Neural crest cell (in vitro differentiated cells): ENCODE data around the gene PACSIN1. TPM values are rescaled to one million over a fixed set of nuclear protein-coding genes. Genes with fewer than 3 reads are reported as not detected.

ENCODE experiments used
- DNase-seq: peaks from one replicate; pipeline ENCODE4 v3.0.0; 2021; ENCODE audit warnings: low read depth, mixed read lengths, low spot score
- H3K27ac Mint-ChIP-seq: one replicate; pipeline ENCODE4 v1.8.0; 2021; ENCODE audit warnings: mild to moderate bottlenecking, mixed read lengths; ENCODE audit not compliant: unreplicated experiment
- H3K27me3 Mint-ChIP-seq: 2 replicates; pipeline ENCODE4 v1.8.0; 2021; ENCODE audit warnings: low read depth, mild to moderate bottlenecking, mixed read lengths
- H3K36me3 Mint-ChIP-seq: 2 replicates; pipeline ENCODE4 v1.8.0; 2021; ENCODE audit warnings: low read depth, mild to moderate bottlenecking, mixed read lengths
- H3K4me1 Mint-ChIP-seq: 2 replicates; pipeline ENCODE4 v1.8.0; 2021; ENCODE audit warnings: mixed read lengths
- H3K4me3 Mint-ChIP-seq: one replicate; pipeline ENCODE4 v1.8.0; 2021; ENCODE audit warnings: mild to moderate bottlenecking, mixed read lengths
- H3K9me3 Mint-ChIP-seq: 2 replicates; pipeline ENCODE4 v1.8.0; 2021; ENCODE audit warnings: mixed read lengths
- total RNA-seq: library from RNA; stranded (reverse); gene quantifications from 2 replicates; pipeline ENCODE4 v1.2.1, GENCODE V29; 2021
- TF ChIP-seq, protein P1 (sequence below): fragments of 200-600 bp; sonication (generic); conservative IDR thresholded peaks from 2 replicates; pipeline ENCODE4 v1.5.0; 2021; ENCODE audit warnings: antibody characterized with exemption, mild to moderate bottlenecking

PACSIN1 gene
- total RNA-seq, 1 donor from 2014 or later, result 0.44 TPM

DNA sequence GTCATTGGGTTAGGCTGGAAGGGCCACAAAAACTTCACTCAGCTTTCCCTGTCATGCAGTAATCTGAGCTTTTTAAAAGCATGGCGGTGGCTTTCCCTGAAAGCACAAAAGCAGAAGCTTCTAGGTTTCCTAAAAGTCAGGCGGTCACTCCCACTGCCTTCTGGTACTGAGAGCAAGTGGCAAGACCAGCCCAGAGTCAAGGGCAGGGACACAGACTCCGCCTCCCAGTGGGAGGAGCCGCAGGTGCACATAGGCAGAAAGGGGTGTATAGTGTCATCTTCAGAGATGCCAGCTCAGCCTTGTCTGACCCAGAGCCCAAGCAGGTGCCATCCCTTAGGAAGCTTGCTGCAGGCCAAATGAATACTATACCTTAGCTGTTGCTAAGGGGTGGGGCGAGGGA lies 18.0 kb upstream of the PACSIN1 start:
- Mint-ChIP-seq H3K4me3 (no peak overlapping the region), H3K36me3 (no peaks in the 10 kb centered on the region), H3K27me3 (no peaks in the 10 kb centered on the region), H3K9me3 (peaks cover 5% of the 10 kb centered on the region), H3K27ac (no peak overlapping the region), H3K4me1 (peaks cover 4% of the 10 kb centered on the region)
- DNase-seq, result no peak
- TF ChIP-seq, protein P1, sequence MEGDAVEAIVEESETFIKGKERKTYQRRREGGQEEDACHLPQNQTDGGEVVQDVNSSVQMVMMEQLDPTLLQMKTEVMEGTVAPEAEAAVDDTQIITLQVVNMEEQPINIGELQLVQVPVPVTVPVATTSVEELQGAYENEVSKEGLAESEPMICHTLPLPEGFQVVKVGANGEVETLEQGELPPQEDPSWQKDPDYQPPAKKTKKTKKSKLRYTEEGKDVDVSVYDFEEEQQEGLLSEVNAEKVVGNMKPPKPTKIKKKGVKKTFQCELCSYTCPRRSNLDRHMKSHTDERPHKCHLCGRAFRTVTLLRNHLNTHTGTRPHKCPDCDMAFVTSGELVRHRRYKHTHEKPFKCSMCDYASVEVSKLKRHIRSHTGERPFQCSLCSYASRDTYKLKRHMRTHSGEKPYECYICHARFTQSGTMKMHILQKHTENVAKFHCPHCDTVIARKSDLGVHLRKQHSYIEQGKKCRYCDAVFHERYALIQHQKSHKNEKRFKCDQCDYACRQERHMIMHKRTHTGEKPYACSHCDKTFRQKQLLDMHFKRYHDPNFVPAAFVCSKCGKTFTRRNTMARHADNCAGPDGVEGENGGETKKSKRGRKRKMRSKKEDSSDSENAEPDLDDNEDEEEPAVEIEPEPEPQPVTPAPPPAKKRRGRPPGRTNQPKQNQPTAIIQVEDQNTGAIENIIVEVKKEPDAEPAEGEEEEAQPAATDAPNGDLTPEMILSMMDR, result no peak

DNA sequence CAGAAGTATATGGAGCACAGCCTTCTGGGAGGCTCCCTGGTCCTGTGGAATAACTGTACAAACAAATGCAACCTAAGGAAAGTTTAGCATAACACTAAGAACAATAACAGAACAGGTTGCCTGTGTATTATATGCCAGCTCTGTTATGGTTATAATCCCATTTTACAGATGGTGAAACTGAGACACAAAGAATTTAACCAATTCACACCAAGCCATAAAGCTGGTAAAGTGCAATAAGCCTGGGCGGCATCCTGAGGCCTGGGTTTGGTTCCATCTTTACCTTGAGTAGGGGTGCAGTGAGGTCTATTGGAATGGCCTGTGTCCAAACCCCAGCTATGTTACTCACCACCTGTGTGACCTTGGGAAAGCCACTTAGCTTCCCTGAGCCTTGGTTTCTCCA lies 14.7 kb upstream of the PACSIN1 start:
- Mint-ChIP-seq H3K4me1 (peaks cover 4% of the 10 kb centered on the region), H3K27me3 (no peaks in the 10 kb centered on the region), H3K27ac (no peak overlapping the region), H3K36me3 (no peaks in the 10 kb centered on the region), H3K4me3 (no peak overlapping the region), H3K9me3 (peaks cover 5% of the 10 kb centered on the region)
- no peak for DNase-seq
- TF ChIP-seq, protein P1, result no peak

DNA sequence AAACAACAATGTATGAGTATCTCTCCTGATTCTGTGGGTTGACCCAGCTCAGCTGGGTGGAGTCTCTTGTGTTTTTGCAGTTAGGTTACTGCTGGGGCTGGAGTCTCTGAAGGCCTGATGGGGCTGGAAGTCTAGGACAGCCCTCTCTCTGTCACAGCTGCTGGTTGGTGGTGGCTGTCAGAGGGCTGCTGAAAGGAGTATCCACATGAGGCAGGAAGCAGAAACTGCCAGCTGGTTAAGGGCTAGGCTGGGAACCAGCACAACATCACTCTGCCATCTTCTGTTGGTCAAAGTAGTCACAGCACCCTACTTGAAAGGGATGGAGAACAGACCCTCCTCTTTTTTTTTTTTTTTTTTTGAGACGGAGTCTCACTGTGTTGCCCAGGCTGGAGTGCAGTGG lies 10.0 kb upstream of the PACSIN1 start:
- Mint-ChIP-seq H3K4me3 (no peak overlapping the region), H3K36me3 (no peaks in the 10 kb centered on the region), H3K9me3 (peaks cover 5% of the 10 kb centered on the region), H3K27ac (peak overlapping the region; percentile 50), H3K27me3 (no peaks in the 10 kb centered on the region), H3K4me1 (peaks cover 6% of the 10 kb centered on the region)
- DNase-seq, result no peak
- TF ChIP-seq, protein P1, result no peak

DNA sequence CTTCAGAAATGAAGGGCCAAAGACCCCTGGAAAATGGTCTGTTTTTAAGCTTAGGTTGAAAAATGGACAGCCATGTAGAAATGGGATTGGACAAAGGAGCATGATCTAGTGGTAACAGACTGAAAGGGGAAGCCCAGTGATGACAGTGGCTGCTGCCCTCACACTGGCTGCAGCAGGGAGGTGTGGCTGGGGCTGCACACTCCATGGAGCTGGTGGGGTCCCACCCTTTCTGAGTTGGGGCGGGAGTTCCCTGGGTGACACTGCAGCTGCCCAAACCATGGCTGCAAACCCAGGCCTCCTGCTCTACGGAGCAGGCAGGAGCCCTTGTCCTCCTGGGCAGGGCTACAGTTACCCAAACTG lies 8.5 kb upstream of the PACSIN1 start:
- TF ChIP-seq, protein P1, result no peak
- Mint-ChIP-seq H3K4me3 (no peak overlapping the region), H3K27me3 (no peaks in the 10 kb centered on the region), H3K27ac (no peak overlapping the region), H3K4me1 (peaks cover 10% of the 10 kb centered on the region), H3K36me3 (no peaks in the 10 kb centered on the region), H3K9me3 (no peaks in the 10 kb centered on the region)
- DNase-seq, result no peak

DNA sequence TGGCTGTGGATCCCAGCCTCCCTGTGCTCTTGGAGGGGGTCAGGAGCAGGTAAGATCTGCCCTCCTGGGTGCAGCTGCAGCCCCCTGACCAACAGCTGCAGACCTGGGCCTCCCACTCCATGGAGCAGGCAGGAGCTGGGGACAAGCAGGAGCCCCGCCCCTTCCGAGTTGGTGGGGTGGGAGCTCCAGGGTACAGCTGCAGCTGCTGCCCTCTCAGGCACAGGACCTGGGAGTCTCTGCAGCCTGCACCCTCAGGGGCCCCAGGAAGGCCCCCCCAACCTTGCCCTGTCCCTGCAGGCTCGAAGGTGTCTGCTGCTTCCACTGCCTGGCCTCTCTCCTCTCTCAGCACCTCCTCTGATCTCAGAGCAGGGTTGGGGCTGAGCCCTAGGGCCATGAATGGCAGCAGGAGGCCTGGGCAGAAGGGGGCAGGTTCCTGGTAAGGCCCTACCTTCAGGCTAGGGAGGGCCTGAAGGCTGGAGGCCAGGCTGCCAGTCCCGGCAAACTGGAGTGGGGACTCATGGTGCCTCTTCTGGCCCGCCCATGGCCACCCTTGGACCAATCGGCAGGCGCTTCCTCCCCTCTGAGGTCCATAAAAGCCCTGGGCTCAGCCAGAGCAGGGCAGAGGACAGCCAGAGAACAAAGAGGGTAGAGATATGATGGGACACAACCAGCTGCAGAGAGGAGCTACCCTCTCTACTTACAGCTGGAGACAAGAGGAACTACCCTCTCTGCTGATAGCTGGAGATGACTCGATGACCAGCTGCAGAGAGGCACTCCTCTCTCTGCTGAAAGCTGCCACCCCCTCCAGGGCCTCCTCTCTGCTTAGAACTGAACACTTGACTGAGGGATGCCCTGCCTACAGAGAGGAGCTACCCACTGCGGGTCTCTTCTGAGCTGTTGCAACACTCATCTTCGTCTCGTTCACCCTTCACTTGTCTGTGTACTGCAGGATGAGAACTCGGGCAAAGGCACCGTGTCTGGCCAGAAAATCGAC lies 7.8 kb upstream of the PACSIN1 start:
- Mint-ChIP-seq H3K4me3 (no peak overlapping the region), H3K4me1 (peaks cover 14% of the 10 kb centered on the region), H3K27ac (peak overlapping the region; percentile 87), H3K9me3 (no peaks in the 10 kb centered on the region), H3K36me3 (no peaks in the 10 kb centered on the region), H3K27me3 (peaks cover under 1% of the 10 kb centered on the region)
- DNase-seq, result no peak
- TF ChIP-seq, protein P1, result no peak
